ENCODE measurements around the gene TENM4.
A peak's percentile ranks its signal among the peaks of the same experiment; 100 is the strongest.

TENM4 gene

DNA sequence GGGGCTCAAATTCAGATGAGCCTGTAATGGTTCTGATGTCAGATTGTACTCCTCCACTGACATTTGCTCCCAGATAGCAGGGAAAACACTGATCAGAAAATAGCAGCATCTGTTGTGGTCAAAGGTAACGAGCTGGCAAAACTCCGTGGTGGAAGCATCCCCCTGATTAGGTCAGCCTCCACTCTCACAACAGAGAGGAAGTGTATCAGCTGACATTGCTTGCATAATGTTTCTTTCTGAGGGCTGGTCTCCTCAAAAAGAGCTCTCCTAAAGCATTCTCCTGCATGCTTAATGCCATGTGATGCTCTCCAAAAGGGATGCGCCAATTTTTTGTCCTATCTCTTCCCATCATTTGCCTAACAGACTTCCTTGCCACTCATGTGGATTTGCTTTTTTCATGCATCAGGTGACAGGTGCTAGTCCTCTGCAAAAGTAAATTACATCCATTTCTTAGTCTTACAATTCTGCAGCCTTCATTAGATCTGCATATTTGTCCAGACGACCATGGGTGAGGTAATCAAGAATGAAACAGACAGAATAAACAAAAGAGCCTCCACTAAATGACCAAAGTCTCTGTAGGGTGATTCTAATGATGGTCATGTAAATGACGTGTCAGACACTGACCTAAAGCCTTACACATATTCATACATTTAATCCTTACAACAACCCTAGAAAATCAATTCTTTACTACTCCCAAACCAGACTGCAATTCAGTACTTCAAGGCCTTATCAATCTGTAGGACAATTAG, 6.4 kb upstream of the TENM4 start:
- DNase-seq: no peak

DNA sequence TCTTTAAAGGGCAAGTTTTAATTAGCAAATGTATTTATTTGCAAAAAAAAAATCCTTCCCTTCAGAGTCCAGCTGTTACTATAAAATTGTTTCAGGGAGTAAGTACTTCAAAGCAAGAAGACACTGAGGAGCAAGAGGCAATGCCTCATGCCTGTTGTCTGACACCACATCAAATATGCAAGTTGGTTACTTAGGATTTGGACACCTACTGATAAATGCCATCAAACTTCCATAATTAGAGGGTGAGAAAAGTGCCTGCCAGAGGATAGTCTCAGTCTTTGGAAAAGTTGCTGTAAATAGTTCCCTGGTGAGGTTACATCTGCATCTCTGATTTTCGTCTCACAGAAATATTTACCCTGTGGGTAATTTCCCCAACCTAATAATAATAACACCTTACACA, 4.1 kb upstream of the TENM4 start:
- no peak for DNase-seq

- no peak for DNase-seq
Measured at GRCh38 chr11:79441461-79441875, 638 bp upstream of the TENM4 start.

DNA sequence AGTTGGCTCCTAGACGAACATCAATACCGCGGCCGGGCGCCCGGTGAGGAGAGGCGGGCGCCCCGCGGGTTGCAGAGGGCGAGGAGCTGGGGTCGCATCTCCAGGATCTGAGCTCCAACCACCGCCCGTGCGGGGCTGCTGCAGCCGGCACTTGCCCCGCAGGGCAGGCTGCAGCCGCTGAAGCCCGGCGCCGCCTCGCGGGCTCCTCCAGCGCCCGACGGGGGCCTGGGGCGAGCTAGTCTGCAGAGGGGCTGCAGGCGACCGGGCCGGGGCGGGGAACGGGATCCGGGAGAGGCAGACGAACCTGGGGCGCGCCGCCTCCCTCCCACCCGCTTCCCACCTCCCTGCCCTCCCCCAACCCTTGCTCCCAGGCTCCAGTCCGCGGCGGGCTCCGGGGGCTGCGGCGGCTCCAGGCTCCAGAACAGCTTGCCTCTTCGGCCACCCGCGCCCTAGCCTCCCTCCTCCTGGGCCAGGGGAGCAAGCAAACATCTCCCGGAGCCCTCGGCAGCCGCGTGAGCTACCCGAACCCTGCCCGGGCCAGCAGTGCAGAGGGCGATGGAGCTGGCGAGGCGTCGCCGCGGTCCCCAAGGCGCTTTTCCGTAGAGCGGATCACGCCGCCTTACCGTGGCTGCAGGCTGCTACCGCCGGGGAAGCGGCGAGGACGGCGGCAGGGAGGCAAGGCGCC, 802 bp downstream of the TENM4 start:
- no peak for DNase-seq

DNA sequence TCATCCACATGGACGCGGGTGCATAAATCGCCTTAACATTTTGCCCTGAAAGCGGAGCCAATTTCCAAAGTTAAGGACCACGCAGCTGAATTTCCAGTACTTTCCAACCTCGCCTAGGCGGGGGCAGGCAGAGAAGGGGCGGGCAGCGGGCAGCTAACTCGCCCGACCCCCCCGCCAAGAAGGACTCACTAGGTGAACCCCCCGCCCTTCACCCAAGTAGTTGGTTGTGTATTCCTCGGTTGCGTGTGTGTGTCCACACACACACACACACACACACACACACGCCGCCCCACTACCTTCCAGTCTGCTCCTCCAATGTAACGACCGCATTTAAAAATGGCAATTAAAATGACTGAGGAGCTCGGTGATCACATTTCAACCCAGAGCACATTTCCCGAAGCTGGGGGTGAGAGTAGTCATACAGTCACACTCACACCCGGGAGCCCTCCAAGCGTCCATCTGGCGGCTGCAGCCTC, 1.4 kb downstream of the TENM4 start:
- no peak for DNase-seq

DNA sequence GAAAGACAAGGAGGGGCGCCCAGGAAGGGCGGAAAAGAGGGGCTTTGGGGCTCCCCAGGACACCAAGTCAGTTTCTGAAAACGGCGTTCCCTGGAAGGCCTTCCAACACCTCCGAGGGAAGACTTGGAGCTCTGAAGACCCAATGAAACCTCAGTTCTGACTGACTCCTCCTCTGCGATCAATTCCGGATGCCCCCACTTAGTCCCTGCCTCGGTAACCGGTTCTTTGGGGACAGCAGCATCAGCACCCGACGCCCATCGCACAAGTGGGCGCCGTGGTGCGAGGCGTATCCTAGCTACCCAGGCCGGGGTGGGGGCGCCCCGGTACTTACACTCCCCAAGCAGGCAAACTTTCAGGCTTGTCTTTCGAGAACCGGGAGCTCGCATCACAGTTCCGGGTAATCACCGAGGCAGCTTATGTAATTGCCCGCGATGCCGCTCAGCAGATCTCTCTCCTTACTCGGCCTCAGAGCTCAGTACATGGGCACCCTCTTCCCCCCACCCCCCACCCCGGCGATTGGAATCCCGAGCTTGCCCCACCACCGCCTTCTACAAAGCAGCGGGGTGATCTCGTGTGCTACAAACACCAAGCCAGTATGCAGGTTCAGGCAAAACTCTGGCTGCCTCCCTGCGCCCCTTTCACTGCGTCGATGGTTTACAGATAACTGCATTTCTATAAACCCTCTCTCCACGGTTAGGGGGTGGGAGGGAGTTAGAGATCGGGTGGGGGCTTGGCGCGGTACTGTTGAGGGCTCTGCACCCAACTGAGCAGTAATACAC, 2.0 kb downstream of the TENM4 start:
- DNase-seq: no peak

DNA sequence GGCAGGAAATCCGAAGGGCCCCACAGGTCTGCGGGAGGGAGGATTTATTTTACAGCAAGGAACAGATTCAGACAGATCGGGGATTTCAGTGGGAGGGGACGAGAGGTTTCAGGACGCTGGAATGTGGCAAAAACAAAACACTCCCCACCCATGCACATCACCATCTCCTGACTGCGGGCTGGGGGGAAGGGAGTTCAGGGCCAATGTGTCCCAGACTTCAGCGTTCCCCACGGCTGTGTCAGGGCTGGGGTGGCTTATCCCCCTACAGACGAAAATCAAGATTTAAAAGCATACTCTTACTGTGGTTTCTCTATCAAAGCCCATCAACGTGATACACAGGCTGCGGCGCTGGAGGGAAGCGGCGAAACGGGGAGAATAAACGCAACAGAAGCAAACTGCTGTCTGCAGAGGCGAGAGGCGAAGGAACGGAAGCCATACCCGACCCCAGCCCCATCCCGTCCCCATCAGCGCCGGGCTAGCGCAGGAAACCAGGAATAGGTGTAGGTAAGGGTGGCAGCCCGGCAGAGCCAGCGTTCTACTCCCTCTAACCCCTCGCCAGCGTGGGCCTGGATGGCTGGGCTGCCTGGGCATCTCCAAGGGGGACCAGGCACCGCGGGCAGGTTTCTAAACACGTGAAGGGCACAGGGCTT, 2.7 kb downstream of the TENM4 start:
- peak; percentile 6 for DNase-seq

DNA sequence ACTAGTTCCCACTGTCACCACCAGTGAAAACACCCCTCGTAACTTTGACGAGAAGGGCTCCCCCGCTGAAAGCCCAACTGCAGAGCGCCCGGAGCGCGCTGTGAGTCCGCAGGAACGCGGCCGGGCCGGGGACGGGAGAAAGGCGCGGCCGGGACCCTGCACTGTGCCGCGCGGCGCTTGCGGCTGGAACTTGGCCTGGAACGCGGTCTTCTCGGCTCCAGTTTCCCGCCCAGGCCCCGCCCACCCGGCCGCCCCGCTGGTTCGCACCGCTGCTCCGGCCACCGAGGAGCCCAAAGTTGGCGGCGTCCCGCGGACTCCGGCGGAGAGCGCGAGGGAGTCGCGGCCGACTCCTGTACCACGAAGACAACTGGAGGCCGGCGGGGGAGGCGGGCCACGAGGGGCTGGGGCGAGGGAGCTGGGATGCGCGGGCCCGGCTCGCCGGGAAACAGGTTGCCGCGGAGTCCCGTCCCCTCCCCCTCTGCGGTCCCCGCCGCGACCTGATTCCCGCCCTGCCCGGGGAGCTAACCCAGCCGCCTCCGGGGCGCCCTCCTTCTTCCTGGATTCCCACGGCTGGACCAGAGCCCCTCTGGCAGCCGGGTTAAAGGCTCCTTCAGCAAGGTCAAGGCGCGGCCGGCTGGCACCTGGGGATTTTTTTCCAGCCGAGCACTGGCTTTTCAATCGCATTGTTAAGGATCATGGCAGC, 3.4 kb downstream of the TENM4 start:
- no peak for DNase-seq

- DNase-seq: no peak
Measured at GRCh38 chr11:79436919-79437277, 3.9 kb downstream of the TENM4 start.

DNA sequence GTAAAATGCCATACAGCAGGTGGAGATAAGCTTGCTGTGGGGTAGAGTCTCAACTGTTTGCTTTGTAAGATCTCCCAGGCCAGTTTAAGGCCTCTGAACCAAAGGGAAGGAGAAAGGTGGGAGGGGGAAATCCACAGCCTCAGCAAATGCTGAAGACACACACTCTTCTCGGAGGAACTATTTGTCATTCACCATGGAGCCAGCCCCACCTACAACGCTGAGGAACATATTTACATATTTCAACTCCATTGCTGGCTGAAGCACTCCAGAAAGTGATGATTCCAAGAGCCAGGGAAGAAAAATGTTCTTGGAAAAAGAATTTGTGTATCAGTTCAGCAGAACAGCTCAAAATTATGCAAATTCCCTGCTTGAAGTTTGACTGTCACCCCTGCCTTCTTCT, 6.5 kb downstream of the TENM4 start:
- DNase-seq: no peak

GRCh38 chr11:79432138-79432537, 8.7 kb downstream of the TENM4 start:
- no peak for DNase-seq

- DNase-seq: peak; percentile 34
Measured at GRCh38 chr11:79431535-79431934, 9.3 kb downstream of the TENM4 start.

- no peak for DNase-seq
Measured at GRCh38 chr11:79430280-79430679, 10.6 kb downstream of the TENM4 start.

GRCh38 chr11:79428406-79428805, 12.4 kb downstream of the TENM4 start:
- no peak for DNase-seq

- DNase-seq: no peak
Measured at GRCh38 chr11:79427611-79428327, 13.1 kb downstream of the TENM4 start.

DNA sequence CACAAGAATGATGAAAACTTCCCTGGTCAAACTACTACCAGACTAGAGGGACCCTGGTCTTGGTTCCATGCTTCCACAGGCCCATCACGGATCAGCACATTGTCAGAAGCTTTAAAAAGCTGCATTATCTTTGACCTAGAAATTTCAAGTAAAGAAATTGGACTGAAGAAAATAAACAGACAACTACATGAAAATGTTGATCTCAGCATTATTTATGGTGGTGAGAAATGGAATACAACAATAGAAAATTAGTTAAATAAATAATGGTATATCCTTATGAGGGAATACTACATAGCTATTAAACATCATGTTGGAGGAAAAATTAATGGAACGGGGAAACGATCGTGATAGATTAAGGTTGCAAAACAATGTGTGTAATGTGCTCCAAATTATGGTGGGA, 13.7 kb downstream of the TENM4 start:
- DNase-seq: no peak

- DNase-seq: no peak
Measured at GRCh38 chr11:79425463-79425862, 15.4 kb downstream of the TENM4 start.

DNA sequence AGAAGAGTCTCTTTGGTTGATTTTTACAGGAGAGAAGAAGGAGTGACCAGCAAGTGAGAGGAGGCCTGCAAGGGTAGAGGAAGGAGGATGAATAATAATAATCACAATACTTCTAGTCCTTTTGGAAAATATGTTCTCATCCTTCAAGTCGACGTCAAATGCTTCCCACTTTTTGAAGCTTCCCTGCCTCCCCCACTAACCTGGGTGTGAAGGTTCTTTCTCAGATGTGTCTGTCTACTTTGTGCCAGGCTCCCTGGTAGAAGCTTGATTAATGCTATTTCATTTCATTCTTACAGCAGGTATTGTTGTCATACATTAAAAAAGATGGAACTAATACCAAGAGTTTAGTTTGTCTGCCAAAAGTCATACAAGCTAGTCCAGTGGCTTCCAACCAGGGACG, 17.1 kb downstream of the TENM4 start:
- no peak for DNase-seq

DNA sequence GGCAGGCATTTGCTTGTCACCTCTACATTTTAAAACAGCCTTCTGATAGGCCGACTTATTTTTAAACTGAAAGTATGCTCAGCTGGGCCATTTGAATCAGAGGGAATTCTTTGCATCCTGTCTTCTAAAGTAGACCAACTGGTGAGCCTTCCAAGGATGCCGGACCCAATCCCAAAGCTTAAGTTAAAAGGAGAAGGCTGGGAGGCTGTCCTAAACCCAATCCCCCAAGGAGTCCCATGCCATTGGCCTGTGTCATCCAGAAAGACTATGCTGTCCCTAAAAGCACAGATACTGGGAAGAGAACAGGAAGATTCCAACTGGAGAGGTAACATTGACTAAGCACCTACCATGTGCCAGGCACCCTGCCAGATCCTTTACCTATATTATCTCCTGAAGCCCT, 18.0 kb downstream of the TENM4 start:
- no peak for DNase-seq

- DNase-seq: no peak
Measured at GRCh38 chr11:79421820-79422219, 19.0 kb downstream of the TENM4 start.

DNA sequence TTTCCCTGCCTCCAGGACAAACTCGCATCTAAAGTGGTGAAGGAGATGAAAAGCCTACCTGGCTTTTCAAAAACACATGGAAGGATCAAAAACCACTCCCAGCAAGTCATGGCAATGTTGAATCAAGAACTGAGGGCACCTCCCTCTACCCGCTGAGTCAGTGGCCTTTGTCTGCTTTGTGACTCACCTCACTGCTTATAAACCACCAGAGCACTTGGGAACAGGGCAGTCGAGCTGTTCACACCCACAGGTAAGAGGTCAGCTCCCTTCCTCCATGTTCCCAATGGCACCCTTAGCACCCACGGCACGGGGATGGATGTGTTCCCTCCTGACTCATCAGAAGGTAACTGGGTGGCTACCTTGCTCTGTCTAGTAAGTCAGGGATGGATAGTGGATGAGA, 21.7 kb downstream of the TENM4 start:
- peak; percentile 15 for DNase-seq

GRCh38 chr11:79418241-79418640, 22.6 kb downstream of the TENM4 start:
- DNase-seq: no peak
